GM21786 (cell line): ENCODE data around the gene HEG1.
A peak's percentile ranks its signal among the peaks of the same experiment; 100 is the strongest.

Source experiments
- ATAC-seq: cut with Tn5 transposase; IDR thresholded peaks from one replicate; pipeline ENCODE4 v1.9.1; 2021; ENCODE audit not compliant: unreplicated experiment

Gene HEG1

GRCh38 chr3:125069968-125070745, 14.4 kb upstream of the HEG1 start:
- no peak for ATAC-seq

GRCh38 chr3:125069452-125069851, 13.7 kb upstream of the HEG1 start:
- no peak for ATAC-seq

GRCh38 chr3:125068265-125068664, 12.5 kb upstream of the HEG1 start:
- no peak for ATAC-seq

GRCh38 chr3:125067225-125067624, 11.4 kb upstream of the HEG1 start:
- ATAC-seq, result no peak

GRCh38 chr3:125062904-125063618, 7.3 kb upstream of the HEG1 start:
- no peak for ATAC-seq

GRCh38 chr3:125061646-125062045, 5.8 kb upstream of the HEG1 start:
- ATAC-seq, result no peak

- ATAC-seq, result no peak
Measured at GRCh38 chr3:125061170-125061569, 5.4 kb upstream of the HEG1 start.

- ATAC-seq, result no peak
Measured at GRCh38 chr3:125059488-125060245, 3.9 kb upstream of the HEG1 start.

- ATAC-seq, result no peak
Measured at GRCh38 chr3:125058959-125059358, 3.2 kb upstream of the HEG1 start.

DNA sequence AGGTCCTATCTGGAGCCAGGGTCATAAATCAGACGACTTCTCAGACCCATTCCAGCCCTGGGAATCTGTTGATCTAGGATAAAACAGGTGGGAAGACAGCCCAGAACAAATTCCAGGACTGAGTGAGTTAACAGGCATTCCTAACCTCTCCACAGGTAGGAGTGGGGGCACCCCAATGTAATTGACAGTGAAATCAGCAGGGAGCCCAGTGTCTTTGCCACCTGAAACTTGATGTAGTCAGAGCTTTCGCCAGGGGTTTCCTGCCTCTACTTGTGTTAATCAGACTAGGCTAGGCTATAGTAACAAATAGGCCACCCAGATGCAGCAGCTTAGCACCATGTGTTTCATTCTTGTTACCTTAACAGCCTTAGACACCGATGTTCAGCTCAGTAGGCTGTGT, 2.7 kb upstream of the HEG1 start:
- no peak for ATAC-seq

- ATAC-seq, result no peak
Measured at GRCh38 chr3:125057186-125057850, 1.5 kb upstream of the HEG1 start.

DNA sequence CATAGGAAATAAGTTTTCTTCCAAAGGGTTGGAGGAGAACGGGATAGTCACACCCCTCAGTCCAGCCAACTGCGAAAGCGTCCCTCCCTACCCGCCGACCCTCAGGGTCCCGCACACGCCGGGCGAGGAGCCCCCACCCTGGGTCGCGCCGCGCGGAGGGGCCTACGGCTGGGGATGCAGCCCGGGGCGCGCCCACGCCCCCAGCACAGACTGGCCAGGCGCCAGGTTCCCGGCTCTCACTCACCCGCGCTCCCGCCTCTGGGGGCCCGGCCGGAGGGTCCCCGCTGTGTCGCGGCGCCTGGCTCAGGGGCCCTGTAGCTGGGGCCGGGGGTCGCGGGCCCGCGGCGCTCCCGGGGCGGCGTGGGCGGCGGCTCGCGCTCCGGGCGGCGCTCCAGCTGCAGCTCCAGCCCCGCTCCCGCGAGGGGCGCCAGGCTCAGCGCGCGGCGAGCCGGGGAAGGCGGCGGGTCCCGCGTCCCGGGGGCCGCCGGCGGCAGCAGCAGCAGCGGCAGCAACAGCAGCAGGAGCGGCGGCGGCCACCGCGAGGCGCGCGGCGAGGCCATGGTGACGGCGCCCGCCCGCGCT, 375 bp downstream of the HEG1 start:
- no peak for ATAC-seq

- peak; percentile 44 for ATAC-seq
Measured at GRCh38 chr3:125054449-125055329, 1.1 kb downstream of the HEG1 start.

GRCh38 chr3:125054062-125054448, 1.7 kb downstream of the HEG1 start:
- no peak for ATAC-seq

GRCh38 chr3:125053304-125053699, 2.5 kb downstream of the HEG1 start:
- ATAC-seq, result no peak

GRCh38 chr3:125052624-125053303, 3.0 kb downstream of the HEG1 start:
- ATAC-seq, result no peak

DNA sequence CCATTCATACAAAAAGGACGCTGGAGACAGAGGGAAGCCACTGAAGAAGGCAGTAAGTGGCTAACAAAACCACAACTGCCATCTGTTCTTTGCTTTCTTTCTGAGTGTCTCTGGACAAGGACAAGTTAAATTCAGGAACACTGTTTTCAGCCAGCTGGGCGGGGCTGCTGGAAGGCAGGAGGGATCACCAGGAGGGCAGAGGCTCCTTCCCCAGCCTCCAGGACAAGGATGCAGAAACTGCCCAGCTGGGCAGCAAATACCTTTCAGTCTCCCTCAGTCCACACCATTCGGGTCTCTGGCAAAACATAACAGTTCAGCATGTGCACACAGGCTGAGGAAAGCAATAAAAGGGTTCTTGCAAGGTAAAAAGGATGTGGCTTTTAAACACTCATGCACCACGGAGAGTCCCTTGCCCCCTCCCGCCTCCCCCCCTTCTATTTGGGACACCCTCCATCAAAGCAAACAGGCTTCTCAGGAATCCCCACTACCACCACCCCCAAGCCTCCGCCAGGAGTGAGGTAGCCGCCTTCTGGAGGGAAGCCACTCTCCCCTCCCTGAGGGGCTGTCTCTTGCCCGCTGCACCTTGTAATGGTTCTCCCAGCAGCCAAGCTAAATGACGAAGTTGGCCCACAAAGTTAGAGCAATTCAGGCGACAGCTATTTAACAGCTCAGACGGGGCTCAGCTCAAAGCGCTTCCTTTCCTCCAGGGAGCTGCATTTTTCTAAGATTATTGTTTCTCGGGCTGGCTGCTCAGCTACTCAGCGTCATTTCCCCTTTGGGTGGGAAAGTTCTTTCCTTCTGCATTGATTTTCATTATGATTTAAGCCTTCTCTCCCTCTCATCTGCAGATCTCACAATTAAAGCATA, 3.8 kb downstream of the HEG1 start:
- ATAC-seq, result no peak

DNA sequence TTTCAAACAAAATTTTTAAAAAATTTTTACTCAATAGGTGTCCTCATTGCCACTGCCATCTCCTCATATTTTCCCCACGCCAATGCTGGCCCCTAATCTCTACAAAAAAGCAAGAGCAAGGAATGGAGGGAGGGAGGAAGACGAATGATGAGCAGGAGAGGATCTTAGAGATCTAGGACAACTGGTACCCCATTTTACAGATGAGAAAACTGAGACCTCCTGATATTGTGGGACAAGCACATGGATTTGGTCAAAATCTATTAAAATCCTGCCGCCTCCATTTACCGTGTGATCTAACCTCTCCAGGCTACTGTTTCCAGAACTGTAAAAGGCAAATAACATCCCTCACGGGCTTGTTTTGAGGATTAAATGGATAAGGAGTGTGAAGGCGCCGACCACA, 4.6 kb downstream of the HEG1 start:
- no peak for ATAC-seq
